Measurements from ENCODE around the gene HMCN2. TPM values are rescaled to one million over a fixed set of nuclear protein-coding genes. Genes with fewer than 3 reads are reported as not detected.

HMCN2 gene
- total and polyA plus RNA-seq, 2 donors (not counting 3 experiments of a cell fraction or from before 2014, with no cell fraction given), result 0.04 to 0.24 TPM

- FAIRE-seq (no peak), DNase-seq (ENCODE audit: low read depth, low spot score) (no peak)
- Histone ChIP-seq H3K9ac (replicated peaks; ENCODE audit: extremely low read depth, insufficient read depth, low read length) (no peak overlapping the region), H3K9me1 (replicated peaks; ENCODE audit: control insufficient read depth, extremely low read depth, insufficient read depth, low read length) (no peaks in the 10 kb centered on the region), H3K79me2 (ENCODE audit: control insufficient read depth, insufficient read depth, low read length) (no peaks in the 10 kb centered on the region), H3K9me3 (replicated peaks; ENCODE audit: control insufficient read depth, insufficient read depth, low read length) (no peaks in the 10 kb centered on the region), H4K20me1 (replicated peaks; ENCODE audit: control insufficient read depth, extremely low read depth, insufficient read depth, low read length) (no peaks in the 10 kb centered on the region), H3K27me3 (ENCODE audit: control insufficient read depth in 2 of 2, insufficient read depth in 2 of 2, low read length in 2 of 2) (no peaks in the 10 kb centered on the region), H3K27ac (ENCODE audit: insufficient read depth, low read depth, low read length) (no peak overlapping the region), H2AFZ (ENCODE audit: low read depth, low read length) (no peak overlapping the region), H3K36me3 (ENCODE audit: control insufficient read depth in 2 of 2, extremely low read depth in 1 of 2, insufficient read depth in 2 of 2, low read length in 2 of 2) (no peaks in the 10 kb centered on the region), H3K4me3 (replicated peaks in 1 of 3; ENCODE audit: insufficient read depth in 1 of 3, low read depth in 1 of 3, low read length in 3 of 3) (no peak overlapping the region), H3K4me2 (ENCODE audit: insufficient read depth, low read length) (no peak overlapping the region), H3K4me1 (ENCODE audit: control insufficient read depth, extremely low read depth, insufficient read depth, low read length) (no peaks in the 10 kb centered on the region)
- no TSS peak for BruUV-seq (replicated peaks)
- intact Hi-C loops (cut with micrococcal nuclease) (no loop called here), dilution Hi-C loops (cut with MboI; ENCODE audit: extremely low pct_ligation_motif_present, low sequenced_read_pairs) (no loop called here)
- CTCF ChIA-PET, result interaction anchor here (1.0 to 1.2 kb wide), 4 partner anchors 10 to 16 kb away, joined by 3 to 4 read pairs (median 3); no protein-coding TSS in a partner anchor
- TF ChIP-seq FOS (IDR thresholded peaks at IDR 0.05; ENCODE audit: borderline replicate concordance, insufficient read depth, low read length) (no peak), JUN (IDR thresholded peaks at IDR 0.05; ENCODE audit: borderline replicate concordance, insufficient read depth, insufficient read length, low read depth) (no peak), EZH2 (IDR thresholded peaks at IDR 0.05; ENCODE audit: borderline replicate concordance, low read depth, low read length, severe bottlenecking) (no peak), POLR2AphosphoS5 (IDR thresholded peaks at IDR 0.05; ENCODE audit: insufficient read depth, low read depth, low read length) (no peak), GATA2 (IDR thresholded peaks at IDR 0.05; ENCODE audit: insufficient read depth, insufficient read length, low read depth, low read length) (no peak), POLR2A (IDR thresholded peaks at IDR 0.05; ENCODE audit: low read depth, low read length) (no peak), MYC (IDR thresholded peaks at IDR 0.05; ENCODE audit: low read depth, low read length) (no peak)
- TF ChIP-seq, protein P1, sequence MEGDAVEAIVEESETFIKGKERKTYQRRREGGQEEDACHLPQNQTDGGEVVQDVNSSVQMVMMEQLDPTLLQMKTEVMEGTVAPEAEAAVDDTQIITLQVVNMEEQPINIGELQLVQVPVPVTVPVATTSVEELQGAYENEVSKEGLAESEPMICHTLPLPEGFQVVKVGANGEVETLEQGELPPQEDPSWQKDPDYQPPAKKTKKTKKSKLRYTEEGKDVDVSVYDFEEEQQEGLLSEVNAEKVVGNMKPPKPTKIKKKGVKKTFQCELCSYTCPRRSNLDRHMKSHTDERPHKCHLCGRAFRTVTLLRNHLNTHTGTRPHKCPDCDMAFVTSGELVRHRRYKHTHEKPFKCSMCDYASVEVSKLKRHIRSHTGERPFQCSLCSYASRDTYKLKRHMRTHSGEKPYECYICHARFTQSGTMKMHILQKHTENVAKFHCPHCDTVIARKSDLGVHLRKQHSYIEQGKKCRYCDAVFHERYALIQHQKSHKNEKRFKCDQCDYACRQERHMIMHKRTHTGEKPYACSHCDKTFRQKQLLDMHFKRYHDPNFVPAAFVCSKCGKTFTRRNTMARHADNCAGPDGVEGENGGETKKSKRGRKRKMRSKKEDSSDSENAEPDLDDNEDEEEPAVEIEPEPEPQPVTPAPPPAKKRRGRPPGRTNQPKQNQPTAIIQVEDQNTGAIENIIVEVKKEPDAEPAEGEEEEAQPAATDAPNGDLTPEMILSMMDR (IDR thresholded peaks at IDR 0.05; ENCODE audit: extremely low read depth in 1 of 2, insufficient read depth in 1 of 2, low read depth in 1 of 2, low read length in 2 of 2), result no peak
- TF ChIP-seq, protein P2, sequence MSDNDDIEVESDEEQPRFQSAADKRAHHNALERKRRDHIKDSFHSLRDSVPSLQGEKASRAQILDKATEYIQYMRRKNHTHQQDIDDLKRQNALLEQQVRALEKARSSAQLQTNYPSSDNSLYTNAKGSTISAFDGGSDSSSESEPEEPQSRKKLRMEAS (IDR thresholded peaks at IDR 0.05; ENCODE audit: insufficient read depth, insufficient read length), result no peak
- POLR2A ChIA-PET, result no interaction called here
Observed at GRCh38 chr9:130352586-130353285, 87.2 kb downstream of the HMCN2 start.
